Esophagus squamous epithelium (tissue), 4 donors: ENCODE measurements around the gene IL17RB.

Source experiments
- CTCF ChIP-seq, 6 experiments: fragments of 450-650 bp in 4 of 6; fragments of 200-600 bp in 2 of 6; sonication (generic) in 2 of 6; IDR thresholded peaks; one replicate each; pipeline ENCODE4 v1.5.1; 2016 to 2019; ENCODE audit warnings: antibody characterized with exemption in 6 of 6, mild to moderate bottlenecking in 4 of 6, moderate library complexity in 4 of 6
- POLR2A ChIP-seq, 4 donors: fragments of 450-650 bp; IDR thresholded peaks; one replicate each; pipeline ENCODE4 v1.6.1; 2017; ENCODE audit warnings: antibody characterized with exemption in 4 of 4, mild to moderate bottlenecking in 4 of 4, moderate library complexity in 3 of 4

- TF ChIP-seq CTCF (IDR thresholded peaks at IDR 0.05) = no peak
- no peak for TF ChIP-seq POLR2A (IDR thresholded peaks at IDR 0.05)
Observed at GRCh38 chr3:53809267-53809666, 37.1 kb upstream of the IL17RB start.
